Sigmoid colon (tissue), 7 donors: ENCODE results near the gene PSAP. TPM values are rescaled to one million over a fixed set of nuclear protein-coding genes. Genes with fewer than 3 reads are reported as not detected.

Experiments
- DNase-seq: peaks from one replicate; pipeline ENCODE4 v3.0.0-alpha.2; 2019
- H3K27ac ChIP-seq, 4 donors: fragments of 200-600 bp; sonication (generic); one replicate each; pipeline ENCODE4 v1.5.1; 2016 to 2019; ENCODE audit warnings: mild to moderate bottlenecking in 1 of 4
- H3K27me3 ChIP-seq, 3 donors: fragments of 200-600 bp; sonication (generic); one replicate each; pipeline ENCODE4 v1.5.1; 2019; ENCODE audit warnings: mild to moderate bottlenecking in 1 of 3
- H3K36me3 ChIP-seq, 4 donors: fragments of 200-600 bp; sonication (generic); one replicate each; pipeline ENCODE4 v1.5.1; 2016 to 2019
- H3K4me1 ChIP-seq, 4 donors: fragments of 200-600 bp; sonication (generic); one replicate each; pipeline ENCODE4 v1.5.1; 2017 to 2019
- H3K4me3 ChIP-seq, 4 donors: fragments of 200-600 bp; sonication (generic); one replicate each; pipeline ENCODE4 v1.5.1; 2017 to 2019; ENCODE audit warnings: mild to moderate bottlenecking in 2 of 4, moderate library complexity in 1 of 4
- H3K9me3 ChIP-seq, 4 donors: fragments of 200-600 bp in 3 of 4; sonication (generic) in 3 of 4; one replicate each; pipeline versions ENCODE4 v1.5.1 to v1.6.1; 2013 to 2019
- EP300 ChIP-seq, 4 donors: sonication (generic); formaldehyde crosslinking; IDR thresholded peaks; one replicate each; pipeline ENCODE4 v1.6.1; 2017; ENCODE audit warnings: antibody characterized with exemption in 4 of 4
- POLR2A ChIP-seq, 2 donors: fragments of 450-650 bp; IDR thresholded peaks; one replicate each; pipeline ENCODE4 v1.6.1; 2016; ENCODE audit warnings: antibody characterized with exemption in 2 of 2, mild to moderate bottlenecking in 2 of 2, moderate library complexity in 2 of 2
- POLR2AphosphoS5 ChIP-seq, 4 donors: sonication (generic); formaldehyde crosslinking; IDR thresholded peaks; one replicate each; pipeline ENCODE4 v1.6.1; 2017; ENCODE audit warnings: antibody characterized with exemption in 4 of 4
- WGBS, 2 donors: extraction: QIAGEN DNeasy Blood & Tissue Kit; methylation state at CpG; one replicate each; pipeline ENCODE4 v1.1.7; 2013; 5-methylcytosine and 5-hydroxymethylcytosine counted together
- intact Hi-C: fragments of 100-400 bp; cut with DNase I; formaldehyde crosslinking; loops from one replicate; pipeline ENCODE4 v1.15.1; 2023
- polyA plus RNA-seq, 3 donors: library from polyadenylated mRNA; stranded (reverse); fragments of 200-250 nt; gene quantifications; one replicate each; pipeline ENCODE4 v1.2.3, GENCODE V29; 2013
- total RNA-seq, 4 donors: library from RNA; depleted of rRNA; stranded (reverse); fragments of >200 nt; gene quantifications; one replicate each; pipeline ENCODE4 v1.1.0, GENCODE V29; 2016
- TF ChIP-seq, protein P1 (sequence below), 4 experiments: fragments of 450-650 bp in 3 of 4; fragments of 200-600 bp in 1 of 4; IDR thresholded peaks; one replicate each; pipeline ENCODE4 v1.5.1; 2016 to 2019; ENCODE audit warnings: antibody characterized with exemption in 4 of 4, mild to moderate bottlenecking in 3 of 4, moderate library complexity in 2 of 4
- donor health status: healthy with polysubstance abuse.
- donor health status: Bipolar disorder and iron deficiency.
- donor health status: healthy.

PSAP gene
- total and polyA plus RNA-seq, 7 donors, result 200 to 960 (median 636) TPM

DNA sequence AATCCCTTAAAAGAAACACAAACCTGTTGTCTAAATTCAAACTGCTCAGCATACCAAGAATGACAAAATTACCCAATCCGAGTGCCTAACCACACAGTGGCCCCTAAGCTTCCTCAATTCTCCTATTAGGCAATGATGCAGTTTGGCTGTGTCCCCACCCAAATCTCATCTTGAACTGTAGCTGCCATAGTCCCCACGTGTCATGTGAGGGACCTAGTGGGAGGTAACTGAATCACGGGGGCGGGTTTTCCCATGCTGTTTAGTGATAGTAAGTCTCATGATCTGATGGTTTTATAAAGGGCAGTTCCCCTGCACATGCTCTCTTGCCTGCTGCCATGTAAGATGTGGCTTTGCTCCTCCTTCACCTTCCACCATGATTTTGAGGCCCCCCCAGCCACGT lies 21.9 kb downstream of the PSAP start:
- intact Hi-C loops, result no loop called here
- H3K4me1 ChIP-seq, result peaks cover 0 to 16% (median 4%) of the 10 kb centered on the region in 4 donors
- no peak overlapping the region for H3K4me3 ChIP-seq
- TF ChIP-seq POLR2AphosphoS5 (IDR thresholded peaks at IDR 0.05) (no peak), POLR2A (IDR thresholded peaks at IDR 0.05) (no peak), EP300 (IDR thresholded peaks at IDR 0.05) (no peak)
- TF ChIP-seq, protein P1, sequence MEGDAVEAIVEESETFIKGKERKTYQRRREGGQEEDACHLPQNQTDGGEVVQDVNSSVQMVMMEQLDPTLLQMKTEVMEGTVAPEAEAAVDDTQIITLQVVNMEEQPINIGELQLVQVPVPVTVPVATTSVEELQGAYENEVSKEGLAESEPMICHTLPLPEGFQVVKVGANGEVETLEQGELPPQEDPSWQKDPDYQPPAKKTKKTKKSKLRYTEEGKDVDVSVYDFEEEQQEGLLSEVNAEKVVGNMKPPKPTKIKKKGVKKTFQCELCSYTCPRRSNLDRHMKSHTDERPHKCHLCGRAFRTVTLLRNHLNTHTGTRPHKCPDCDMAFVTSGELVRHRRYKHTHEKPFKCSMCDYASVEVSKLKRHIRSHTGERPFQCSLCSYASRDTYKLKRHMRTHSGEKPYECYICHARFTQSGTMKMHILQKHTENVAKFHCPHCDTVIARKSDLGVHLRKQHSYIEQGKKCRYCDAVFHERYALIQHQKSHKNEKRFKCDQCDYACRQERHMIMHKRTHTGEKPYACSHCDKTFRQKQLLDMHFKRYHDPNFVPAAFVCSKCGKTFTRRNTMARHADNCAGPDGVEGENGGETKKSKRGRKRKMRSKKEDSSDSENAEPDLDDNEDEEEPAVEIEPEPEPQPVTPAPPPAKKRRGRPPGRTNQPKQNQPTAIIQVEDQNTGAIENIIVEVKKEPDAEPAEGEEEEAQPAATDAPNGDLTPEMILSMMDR (IDR thresholded peaks at IDR 0.05), result no peak
- H3K27ac ChIP-seq, result no peak overlapping the region
- H3K9me3 ChIP-seq, result no peaks in the 10 kb centered on the region
- peaks cover 53 to 92% (median 79%) of the 10 kb centered on the region in 4 donors for H3K36me3 ChIP-seq
- peak; percentile 84 for DNase-seq
- 76 to 83% methylated on average over 5 of the region's 5 CpGs for WGBS, 2 donors
- H3K27me3 ChIP-seq, result no peaks in the 10 kb centered on the region

GRCh38 chr10:71828702-71829101 lies 22.3 kb downstream of the PSAP start:
- Histone ChIP-seq H3K27ac (no peak overlapping the region), H3K4me1 (peaks cover 0 to 15% (median 4%) of the 10 kb centered on the region in 4 donors), H3K4me3 (no peak overlapping the region), H3K9me3 (no peaks in the 10 kb centered on the region), H3K27me3 (no peaks in the 10 kb centered on the region), H3K36me3 (peaks cover 53 to 96% (median 84%) of the 10 kb centered on the region in 4 donors)
- intact Hi-C loops, result no loop called here
- DNase-seq, result no peak
- TF ChIP-seq POLR2AphosphoS5 (IDR thresholded peaks at IDR 0.05) (no peak), EP300 (IDR thresholded peaks at IDR 0.05) (no peak), POLR2A (IDR thresholded peaks at IDR 0.05) (no peak)
- TF ChIP-seq, protein P1 (IDR thresholded peaks at IDR 0.05), result no peak
- 98 to 99% methylated on average over 7 of the region's 7 CpGs for whole genome bisulfite sequencing, 2 donors

DNA sequence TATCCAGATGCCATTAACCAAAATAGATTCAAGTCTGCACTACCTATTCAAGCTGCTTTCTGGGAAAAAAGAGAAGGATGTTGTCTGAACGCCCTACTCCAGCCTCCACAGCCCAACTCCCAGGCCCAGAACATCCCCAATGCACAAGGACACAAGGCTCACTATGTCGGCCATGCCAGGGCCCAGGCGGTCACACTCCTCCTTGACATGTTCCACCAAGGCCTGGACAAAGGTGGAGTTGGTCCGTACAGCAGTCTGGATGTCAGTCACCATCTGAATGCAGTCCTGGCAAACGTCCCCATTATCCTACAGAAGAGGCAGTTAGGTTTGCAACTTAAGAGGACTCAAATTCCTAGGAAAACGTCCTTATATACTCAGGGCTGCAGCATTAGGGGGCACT lies 23.2 kb downstream of the PSAP start:
- WGBS, 2 donors, result 88% methylated on average over 6 of the region's 6 CpGs
- H3K36me3 ChIP-seq, result peaks cover 53 to 98% (median 90%) of the 10 kb centered on the region in 4 donors
- DNase-seq, result no peak
- TF ChIP-seq POLR2A (IDR thresholded peaks at IDR 0.05) (no peak), EP300 (IDR thresholded peaks at IDR 0.05) (no peak), POLR2AphosphoS5 (IDR thresholded peaks at IDR 0.05) (no peak)
- TF ChIP-seq, protein P1 (IDR thresholded peaks at IDR 0.05), result no peak
- H3K4me3 ChIP-seq, result no peak overlapping the region
- no peaks in the 10 kb centered on the region for H3K9me3 ChIP-seq
- peaks cover 0 to 11% (median 4%) of the 10 kb centered on the region in 4 donors for H3K4me1 ChIP-seq
- intact Hi-C loops, result no loop called here
- H3K27ac ChIP-seq, result no peak overlapping the region
- H3K27me3 ChIP-seq, result no peaks in the 10 kb centered on the region

DNA sequence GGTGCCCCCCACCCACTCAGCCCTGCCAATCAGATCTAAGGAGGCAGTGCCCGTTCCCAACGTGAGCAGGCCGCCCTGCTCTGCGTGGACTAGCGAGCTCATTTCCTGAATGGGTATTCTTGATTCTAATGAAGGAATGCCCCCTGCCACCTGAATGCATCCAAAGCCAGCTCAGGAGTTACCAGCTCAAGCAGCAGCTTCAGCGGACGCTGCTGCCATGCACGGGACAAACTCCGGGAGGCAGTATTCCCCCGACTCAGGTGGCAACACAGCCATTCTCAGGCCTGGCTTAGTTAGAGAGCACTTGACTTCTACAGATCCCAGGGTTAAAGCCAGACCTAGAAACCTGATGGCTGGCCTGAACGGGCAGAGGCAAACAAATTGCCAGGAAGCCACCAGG lies 25.8 kb downstream of the PSAP start:
- whole genome bisulfite sequencing, 2 donors, result 85 to 89% methylated on average over 11 of the region's 11 CpGs
- Histone ChIP-seq H3K4me1 (no peaks in the 10 kb centered on the region), H3K36me3 (peaks cover 61 to 100% (median 90%) of the 10 kb centered on the region in 4 donors), H3K4me3 (no peak overlapping the region), H3K27me3 (no peaks in the 10 kb centered on the region), H3K9me3 (no peaks in the 10 kb centered on the region), H3K27ac (no peak overlapping the region)
- no peak for DNase-seq
- TF ChIP-seq POLR2A (IDR thresholded peaks at IDR 0.05) (no peak), POLR2AphosphoS5 (IDR thresholded peaks at IDR 0.05) (no peak), EP300 (IDR thresholded peaks at IDR 0.05) (no peak)
- TF ChIP-seq, protein P1 (IDR thresholded peaks at IDR 0.05), result no peak
- intact Hi-C loops, result no loop called here

- TF ChIP-seq, protein P1 (IDR thresholded peaks at IDR 0.05), result no peak
- TF ChIP-seq POLR2AphosphoS5 (IDR thresholded peaks at IDR 0.05), result no peak
- TF ChIP-seq EP300 (IDR thresholded peaks at IDR 0.05), result no peak
- no peak for TF ChIP-seq POLR2A (IDR thresholded peaks at IDR 0.05)
- DNase-seq, result no peak
- peaks cover 62 to 100% (median 92%) of the 10 kb centered on the region in 4 donors for H3K36me3 ChIP-seq
- WGBS, 2 donors, result 93 to 94% methylated on average over 3 of the region's 3 CpGs
- H3K27ac ChIP-seq, result no peak overlapping the region
- no peaks in the 10 kb centered on the region for H3K27me3 ChIP-seq
- intact Hi-C loops, result no loop called here
- H3K4me3 ChIP-seq, result no peak overlapping the region
- H3K9me3 ChIP-seq, result no peaks in the 10 kb centered on the region
- no peaks in the 10 kb centered on the region for H3K4me1 ChIP-seq
Observed at GRCh38 chr10:71824333-71824732, 26.7 kb downstream of the PSAP start.
